Ecto neural progenitor cell (in vitro differentiated cells): ENCODE results near the gene NRAS.

Experiments
- DNase-seq: peaks from one replicate; pipeline ENCODE4 v3.0.0-alpha.2; 2018; ENCODE audit warnings: low spot score

The NRAS gene

DNA sequence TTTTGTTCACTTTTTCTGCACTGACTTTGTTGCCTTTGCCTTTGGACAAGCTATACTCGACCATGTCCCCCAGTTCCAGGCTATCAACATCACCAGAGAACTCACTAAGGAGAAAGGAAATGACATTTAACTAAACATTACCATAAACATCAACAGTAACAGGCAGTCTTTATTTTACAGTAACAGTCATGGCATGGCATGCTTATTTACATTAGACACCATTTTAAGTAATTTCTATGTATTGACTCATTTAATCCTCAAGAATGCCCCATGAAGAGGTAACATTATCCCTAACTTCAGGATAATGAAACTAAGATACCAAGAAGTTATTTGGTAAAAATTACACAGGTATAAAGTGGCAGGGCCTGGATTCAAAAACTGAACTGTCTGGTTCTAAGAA lies 8.7 kb upstream of the NRAS start:
- DNase-seq: no peak

DNA sequence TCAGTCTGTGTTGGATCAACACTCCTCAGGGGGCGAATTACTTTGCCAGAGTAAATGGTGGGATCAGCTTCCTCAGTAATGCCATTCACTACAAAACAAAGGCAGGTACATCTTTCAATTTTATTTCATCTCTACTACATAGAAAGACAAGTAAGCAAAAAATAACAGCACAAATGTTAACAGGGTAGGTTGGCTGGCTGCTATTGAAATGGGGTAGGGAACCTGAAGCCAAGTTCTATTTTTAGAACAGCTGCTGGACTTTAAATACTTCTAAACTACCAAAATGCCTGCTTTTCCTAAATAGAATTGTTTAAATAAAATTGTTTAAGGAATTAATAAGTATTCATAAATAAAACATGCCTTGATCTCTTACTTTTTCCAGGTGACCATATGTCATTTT lies 7.3 kb upstream of the NRAS start:
- DNase-seq: no peak

DNA sequence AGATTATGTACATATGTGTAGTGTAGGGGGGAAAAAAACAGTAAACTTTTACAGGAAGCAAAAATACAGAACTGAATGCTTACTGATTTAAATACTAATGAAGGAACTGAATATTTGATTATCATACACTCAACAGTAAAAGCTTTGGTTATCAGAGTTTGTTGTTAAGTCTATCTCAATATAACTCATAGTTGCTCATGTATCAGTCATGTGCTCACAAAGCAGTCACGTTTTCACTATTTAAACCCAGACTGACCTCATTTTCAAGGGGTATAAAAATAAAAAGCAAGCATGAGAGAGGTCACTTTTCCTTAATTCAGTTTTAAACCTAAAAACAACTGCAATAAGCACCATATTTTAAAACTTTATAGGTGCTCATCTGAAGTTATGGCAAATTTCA lies 6.9 kb upstream of the NRAS start:
- DNase-seq: no peak

DNA sequence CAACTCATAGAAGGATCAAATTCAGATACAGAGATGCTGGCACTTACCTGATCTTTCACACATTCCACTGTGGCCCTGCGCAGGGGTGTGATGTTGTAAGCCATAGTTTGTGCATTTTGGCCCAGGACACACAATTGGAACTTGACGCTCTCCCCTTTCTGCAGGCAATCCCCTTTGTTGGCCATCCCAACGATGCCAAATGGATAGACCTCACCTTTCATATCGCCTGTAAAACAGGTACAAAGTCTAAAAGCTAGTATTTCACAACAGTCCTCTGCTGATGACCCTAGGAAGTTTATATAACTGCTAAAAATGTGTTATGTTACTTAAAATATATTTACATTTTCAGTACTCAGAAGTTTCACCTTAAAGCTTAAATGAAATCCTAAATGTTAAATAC lies 3.9 kb upstream of the NRAS start:
- no peak for DNase-seq

DNA sequence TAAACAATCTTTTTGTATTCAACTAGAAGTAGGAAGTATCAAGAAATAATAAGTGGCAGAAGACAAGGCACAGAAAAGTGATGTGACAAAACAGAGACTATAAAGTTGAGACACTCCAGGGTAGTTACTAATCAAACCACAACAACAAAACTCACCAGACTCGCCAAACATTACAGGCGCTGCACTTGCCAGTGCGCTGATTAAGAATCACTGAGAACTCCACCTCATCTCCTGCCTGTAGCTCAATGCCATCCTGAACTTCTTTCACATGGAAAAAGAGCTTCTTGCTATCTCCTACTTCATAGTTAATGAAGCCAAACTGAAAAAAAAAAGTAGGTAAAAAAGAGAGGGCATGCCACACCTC lies 2.8 kb upstream of the NRAS start:
- no peak for DNase-seq

DNA sequence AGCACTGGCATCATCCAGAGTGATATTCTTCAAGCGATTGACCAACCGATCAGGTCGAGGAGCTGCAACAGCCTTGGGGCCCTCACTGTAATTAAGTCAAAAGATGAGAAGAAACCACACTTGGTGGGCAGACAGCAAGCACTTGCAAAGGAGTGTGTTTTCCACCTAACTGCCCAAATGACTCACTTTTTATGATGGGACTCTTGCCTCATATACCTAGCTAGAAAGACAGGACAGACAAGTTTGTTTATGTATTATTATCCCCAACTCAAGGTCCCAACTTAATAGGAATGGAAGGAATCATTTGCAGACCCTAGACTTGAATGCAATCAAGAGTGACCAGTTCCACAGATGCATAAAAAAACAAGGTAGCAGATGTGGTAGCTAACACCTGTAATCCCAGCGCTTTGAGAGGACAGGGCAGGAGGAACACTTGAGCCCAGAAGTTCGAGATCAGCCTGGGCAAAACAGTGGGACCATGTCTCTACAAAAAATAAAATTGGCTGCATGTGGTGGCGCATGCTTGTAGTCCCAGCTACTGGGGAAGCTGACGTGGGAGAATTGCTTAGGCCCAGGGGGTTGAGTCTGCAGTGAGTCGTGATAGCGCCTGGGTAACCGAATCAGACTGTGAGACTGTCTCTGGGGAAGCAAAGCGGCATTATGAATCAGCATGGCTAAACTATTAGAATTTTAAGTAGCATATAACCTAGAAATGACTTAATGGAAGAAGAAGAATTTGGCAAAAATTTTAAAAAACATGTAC lies 2.3 kb upstream of the NRAS start:
- DNase-seq: no peak

DNA sequence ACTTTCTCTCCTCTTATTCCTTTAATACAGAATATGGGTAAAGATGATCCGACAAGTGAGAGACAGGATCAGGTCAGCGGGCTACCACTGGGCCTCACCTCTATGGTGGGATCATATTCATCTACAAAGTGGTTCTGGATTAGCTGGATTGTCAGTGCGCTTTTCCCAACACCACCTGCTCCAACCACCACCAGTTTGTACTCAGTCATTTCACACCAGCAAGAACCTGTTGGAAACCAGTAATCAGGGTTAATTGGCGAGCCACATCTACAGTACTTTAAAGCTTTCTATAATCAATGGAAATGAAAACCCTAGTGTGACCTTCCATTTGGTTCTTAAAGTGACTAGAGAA lies 643 bp downstream of the NRAS start:
- no peak for DNase-seq

DNA sequence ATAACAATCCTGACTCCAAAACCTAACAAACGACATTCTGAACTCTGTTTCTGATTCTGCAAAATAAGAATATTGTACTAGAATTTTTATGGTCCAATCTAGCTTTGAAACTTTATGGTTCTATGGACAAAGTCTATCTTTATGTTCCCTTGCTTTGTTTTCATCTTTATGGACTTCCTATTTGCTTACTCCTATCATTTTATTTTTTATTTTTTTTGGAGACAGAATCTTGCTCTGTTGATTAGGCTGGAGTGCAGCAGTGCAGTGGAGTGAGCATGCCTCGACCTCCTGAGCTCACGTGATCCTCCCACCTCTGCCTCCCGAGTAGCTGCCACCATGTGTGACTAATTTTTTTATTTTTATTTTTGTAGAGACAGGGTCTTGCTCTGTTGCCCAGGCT lies 3.6 kb downstream of the NRAS start:
- no peak for DNase-seq

DNA sequence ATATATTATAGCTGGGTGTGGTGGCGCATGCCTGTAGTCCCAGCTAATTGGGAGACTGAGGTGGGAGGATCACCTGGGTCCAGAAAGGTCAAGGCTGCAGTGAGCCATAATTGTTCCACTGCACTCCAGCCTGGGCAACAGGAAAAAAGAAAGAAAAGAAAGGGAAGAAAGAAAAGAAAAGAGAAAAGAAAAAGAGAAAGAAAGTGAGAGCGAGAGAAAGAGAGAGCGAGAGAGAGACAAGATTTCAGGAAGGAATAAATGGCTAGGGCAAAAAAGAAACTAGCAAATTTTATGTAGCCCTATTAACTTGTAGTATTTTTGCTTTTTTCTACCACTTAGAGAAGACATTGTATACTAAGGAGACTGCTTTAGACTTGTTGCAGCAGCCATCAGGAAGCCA lies 6.2 kb downstream of the NRAS start:
- DNase-seq: no peak

DNA sequence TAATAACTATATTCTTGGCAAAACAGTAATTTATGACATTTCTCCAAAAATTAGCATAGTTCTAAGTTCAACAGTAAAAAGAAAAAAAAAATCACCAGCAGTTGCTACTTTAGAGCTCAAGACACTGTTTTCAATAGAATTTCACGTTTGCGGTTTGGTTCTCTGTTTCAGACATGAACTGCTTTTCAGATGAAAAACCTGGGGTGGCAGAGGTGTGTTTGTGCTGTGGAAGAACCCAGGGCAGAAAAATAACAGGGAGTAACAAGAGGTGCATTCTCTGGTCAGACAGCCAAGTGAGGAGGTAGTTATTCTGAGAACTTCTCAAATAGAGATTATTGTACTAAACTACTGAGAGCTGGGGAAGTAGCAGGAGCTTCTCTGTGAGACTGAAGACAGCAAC lies 9.0 kb downstream of the NRAS start:
- no peak for DNase-seq

DNA sequence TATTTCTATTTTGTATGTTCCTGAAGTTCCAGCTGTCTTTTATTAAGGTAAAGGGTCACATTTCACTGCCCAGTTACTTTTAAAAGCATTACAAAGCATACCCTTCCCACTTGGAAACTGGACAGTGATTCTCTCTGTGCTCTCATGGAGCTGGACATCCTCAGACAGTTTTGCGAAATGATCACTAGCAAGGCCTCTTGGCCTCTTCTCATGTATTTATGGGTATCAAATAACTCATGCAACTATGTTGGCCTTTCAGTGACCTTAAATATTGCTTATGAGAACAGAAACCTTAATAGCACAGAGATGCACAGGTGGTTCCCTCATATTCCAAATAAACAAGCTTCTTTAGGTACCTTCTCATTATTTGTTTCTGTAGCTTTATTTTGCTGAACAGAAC lies 13.3 kb downstream of the NRAS start:
- no peak for DNase-seq

DNA sequence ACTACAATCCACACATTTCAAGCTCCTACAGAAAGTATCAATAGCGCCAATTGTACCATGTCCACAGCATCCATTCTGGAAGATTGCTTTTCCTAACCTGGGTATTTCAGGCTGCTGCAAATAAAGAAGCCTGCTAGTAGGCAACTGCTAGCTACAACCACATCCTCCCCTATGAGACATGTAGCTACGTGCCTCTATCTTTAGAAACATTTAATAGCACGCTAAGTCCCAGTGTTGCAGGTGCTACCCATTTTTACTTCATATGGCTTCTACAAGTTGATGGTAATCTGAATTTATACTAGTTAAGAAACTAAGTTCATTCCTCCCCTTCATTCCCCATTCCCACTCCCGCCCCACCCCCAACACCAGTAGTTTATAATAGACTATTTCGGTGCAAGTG lies 13.8 kb downstream of the NRAS start:
- no peak for DNase-seq

DNA sequence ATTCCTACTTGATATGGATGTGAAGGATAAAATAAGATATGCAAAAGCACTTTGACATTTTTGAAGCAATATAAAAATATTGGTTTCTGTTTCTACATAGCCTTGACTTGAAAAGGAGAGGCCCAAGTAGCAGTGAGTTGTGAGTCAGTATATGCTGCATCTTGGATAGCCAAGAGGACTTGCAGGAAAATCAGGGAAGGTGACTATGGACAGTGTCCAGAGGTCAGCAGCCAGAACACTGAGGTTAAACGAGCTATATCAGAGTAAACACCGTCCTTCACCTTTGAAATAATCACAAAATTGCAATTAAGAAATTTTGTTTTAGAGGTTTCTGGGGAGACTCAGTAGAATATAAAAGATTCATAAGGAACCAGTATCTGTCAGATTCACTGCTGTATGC lies 14.6 kb downstream of the NRAS start:
- DNase-seq: no peak

DNA sequence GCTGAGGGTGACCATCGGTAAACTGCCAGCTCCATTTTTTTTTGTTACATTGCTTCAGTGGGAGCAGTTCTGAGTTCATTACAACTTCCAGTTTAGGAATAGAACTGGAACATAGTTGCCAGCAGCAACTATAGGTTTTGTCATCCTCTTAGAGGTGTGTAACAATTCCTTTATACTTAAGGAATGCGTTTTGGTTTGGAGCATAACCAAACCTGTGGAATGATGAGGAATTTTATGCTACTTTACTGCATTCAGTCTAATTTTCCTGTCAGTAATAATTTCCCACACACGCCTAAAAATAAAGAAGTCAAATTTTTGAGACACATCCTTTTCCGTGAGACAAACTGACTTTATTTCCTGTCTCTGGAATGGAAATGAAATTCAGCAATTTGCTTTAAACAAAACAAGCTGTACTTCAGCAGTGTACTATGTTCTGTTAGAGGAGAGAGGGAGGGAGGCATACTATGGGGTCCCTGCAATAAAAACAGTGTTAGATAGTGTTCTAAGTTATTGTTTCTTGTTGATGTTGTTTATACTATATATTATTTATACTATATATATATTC lies 16.5 kb downstream of the NRAS start:
- DNase-seq: no peak

DNA sequence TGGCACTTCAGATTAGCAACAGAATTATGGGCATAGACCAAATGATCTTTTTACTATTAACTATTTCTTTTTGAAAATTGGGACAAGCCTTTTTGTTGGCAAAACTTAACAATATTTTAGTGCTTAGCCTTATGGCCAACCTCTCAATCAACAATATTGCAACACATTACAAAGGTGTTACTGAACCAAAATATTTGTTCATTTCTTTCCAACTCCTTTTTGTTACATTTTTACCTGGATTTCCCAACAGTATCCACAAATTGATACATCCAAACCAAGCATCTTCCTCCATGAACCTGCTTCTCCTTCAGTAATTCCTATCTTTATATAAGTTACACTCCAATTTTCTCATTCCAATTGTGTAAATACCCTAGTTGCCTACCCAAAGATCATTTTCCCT lies 19.8 kb downstream of the NRAS start:
- DNase-seq: no peak

DNA sequence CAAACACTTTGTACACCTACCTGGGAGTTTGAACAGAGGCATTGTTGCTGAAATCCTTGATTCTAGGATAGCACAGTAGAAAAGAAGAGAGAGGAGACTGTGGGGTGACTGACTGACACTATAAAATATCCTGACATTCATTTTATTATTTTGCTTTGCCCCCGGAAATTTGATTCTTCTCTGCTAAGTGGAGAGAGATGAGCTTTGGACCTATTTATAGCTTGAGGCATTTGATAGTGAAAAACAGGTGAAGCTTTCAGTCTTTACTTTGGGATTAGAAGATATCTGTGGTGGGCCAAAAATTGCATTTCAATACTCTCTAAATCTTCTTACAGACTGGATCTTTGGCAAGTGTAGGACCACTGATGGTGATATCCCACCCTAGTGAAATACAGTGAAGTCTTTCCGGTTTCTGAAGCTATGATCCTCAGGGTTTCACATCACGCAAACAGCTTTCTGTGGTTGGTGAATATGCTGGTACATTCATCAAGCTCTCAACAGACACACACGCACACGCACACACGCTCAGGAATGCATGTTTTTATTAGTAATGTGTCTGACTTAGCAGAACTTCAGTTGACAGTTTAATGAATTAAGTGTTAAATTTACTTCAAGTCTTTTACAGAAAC lies 21.0 kb downstream of the NRAS start, which contains the start of gene AMPD1:
Gene AMPD1, minus strand, starts transcription at position 117 of the 629 bp plus-strand sequence. Its CDS starts 75 bp downstream, at position 42.
- no peak for DNase-seq

DNA sequence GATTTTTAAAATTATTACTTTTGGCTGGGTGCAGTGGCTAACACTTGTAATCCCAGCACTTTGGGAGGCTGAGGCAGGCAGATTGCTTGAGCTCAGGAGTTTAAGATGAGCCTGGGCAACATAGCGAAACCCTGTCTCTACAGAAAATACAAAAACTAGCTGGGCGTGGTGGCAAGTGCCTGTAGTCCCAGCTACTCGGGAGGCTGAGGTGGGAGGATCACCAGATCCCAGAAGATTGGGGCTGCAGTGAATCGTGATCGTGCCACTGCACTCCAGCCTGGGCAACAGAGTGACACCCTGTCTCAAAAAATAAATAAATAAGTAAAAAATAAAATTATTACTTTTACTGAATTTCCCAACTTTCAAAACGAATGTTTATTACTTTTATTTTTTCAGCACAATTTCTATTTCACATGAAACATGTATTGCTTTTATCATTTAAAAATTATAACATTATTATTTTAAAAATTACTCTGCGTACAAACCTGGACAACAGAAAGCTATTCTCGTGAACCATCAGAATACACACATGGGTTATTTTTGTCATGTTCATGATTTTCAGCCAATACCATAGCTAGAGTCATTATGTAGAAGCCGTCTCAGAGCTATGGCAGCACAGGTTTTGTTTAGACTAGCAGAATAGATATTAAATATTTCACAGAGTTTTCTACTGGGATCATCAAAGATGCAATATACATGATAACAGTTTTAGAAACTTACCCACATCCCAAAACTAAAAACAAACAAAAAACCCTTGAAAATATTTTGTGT lies 21.8 kb downstream of the NRAS start:
- DNase-seq: no peak

DNA sequence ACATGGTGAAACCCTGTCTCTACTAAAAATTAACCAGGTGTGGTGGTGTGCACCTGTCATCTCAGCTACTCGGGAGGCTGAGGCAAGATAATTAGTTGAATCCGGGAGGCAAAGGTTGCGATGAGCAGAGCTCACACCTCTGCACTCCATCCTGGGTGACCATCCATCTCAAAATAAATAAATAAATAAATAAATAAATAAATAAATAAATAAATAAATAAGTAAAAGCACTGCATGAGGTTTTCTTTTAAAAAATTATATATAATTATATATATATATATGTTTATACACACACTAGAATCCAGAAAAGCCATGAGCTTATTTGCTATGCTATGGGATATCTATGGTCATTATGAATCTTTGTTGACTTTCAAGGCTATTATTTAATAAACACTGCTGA lies 23.6 kb downstream of the NRAS start:
- no peak for DNase-seq

DNA sequence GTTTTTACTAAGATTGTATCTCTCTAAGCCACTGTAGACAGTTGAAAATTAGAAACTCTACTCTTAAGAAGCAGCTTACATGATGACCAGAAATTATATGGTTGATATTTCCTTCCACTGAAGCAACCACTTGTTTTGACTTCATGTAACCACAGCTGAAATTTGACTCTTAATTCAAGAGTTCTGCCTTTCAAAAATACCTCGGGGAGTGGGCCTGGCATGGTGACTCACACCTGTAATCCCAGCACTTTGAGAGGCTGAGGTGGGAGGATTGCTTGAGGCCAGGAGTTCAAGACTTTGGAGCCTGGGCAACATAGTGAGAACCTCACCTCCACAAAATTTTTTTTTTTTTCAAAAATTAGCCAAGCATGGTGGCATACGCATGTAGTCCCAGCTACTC lies 25.5 kb downstream of the NRAS start:
- DNase-seq: no peak

DNA sequence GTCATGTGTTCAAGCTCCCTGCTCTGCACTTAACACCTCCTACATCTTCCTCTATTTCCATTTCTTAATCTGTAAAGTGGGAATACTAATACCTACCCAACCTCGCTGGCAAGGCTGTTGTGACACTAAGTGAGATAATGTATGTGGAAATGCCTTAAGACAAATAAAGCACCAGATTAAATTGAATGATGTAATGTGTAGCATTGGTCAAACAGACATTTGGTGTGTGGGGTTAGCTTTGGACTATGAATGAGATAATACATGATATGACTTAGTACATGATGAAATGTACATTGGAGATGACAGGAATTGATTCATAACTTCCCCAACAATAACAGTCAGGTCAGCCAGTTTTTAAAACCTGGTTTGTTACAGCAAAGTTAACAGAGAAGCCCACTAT lies 26.4 kb downstream of the NRAS start:
- DNase-seq: no peak

DNA sequence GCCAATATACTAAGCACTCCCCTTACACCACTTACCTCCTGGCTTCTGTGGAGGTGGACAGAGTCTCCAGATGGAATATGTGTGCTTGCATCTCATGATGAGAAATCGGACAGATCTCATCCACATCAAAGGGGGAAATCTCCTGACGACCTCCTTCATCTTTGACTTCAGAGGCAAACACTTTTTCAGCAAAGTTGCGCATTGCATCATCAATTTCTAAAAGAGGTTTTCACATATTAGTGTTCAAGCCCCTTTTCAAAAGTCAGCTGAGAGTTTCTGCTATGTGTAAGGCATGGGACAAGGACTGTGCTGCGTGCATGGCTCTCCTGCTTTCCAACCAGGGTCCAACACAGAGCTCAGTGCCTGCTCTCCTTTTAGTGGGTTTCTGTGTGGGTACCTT lies 28.0 kb downstream of the NRAS start:
- no peak for DNase-seq

DNA sequence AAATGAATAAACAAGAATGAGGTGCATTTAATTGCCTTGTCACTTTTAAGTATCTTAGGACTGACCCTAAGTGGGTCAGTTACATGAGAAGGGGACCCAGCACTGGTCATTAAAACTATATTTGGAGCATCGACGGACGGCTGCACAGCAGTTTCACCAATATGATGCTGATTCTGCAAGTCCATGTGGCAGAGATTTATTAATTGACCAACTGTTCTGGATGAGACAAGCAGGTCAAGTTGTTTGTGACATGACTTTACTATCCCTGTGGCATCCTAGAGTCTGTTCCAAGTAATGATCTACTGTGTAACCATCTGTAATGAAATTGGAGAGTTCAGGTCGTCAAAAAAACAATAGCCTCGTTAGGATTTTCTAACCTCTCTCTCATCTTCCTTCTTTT lies 30.7 kb downstream of the NRAS start:
- DNase-seq: no peak

DNA sequence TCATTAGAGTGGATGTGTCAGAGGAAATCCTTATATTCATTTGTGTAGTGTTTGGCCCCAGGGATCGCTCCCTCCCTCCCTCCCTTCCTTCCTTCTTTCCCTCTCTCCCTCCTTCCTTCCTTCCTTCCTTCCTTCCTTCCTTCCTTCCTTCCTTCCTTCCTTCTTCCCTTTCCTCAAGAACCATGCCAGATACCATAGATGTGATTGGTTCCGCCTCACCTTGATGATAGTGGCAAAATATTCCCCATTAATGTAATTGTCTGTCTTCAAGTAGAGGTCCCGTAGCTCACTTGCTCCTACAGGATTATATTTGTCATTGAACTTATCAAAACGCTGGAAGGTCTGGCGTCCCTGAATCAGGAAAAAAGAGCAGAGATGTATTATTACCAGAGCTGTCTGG lies 38.9 kb downstream of the NRAS start:
- DNase-seq: no peak
